GM12878 (cell line): Measurements from ENCODE around the gene SMG5. TPM values are rescaled to one million over a fixed set of nuclear protein-coding genes. Genes with fewer than 3 reads are reported as not detected.

ENCODE experiments used
- ATAC-seq: fragments of 200-7000 bp; cut with Tn5 transposase; 3 replicates; pipeline ENCODE4 v1.9.1; 2020; ENCODE audit warnings: mild to moderate bottlenecking, moderate library complexity
- BruUV-seq: library from RNA; stranded (reverse); fragments of 400-500 nt; replicated peaks from 2 replicates; lab custom pipeline; 2021; lab: Mats Ljungman, UMichigan
- CTCF ChIA-PET: fragments of 300-600 bp; sonication (Branson Sonifier 250); formaldehyde crosslinking; extraction: SDS; loops from one replicate; lab custom pipeline; 2021; ENCODE audit warnings: inconsistent platforms; lab: Yijun Ruan, JAX
- POLR2A ChIA-PET: fragments of 350-600 bp; formaldehyde crosslinking; extraction: SDS; loops from one replicate; lab custom pipeline; 2021; ENCODE audit warnings: inconsistent platforms; lab: Charles Lee
- RAD21 ChIA-PET: fragments of 300-600 bp; sonication (Branson Sonifier 250); formaldehyde crosslinking; loops from one replicate; lab custom pipeline; 2023; ENCODE audit warnings: antibody characterized with exemption; ENCODE audit not compliant: unreplicated experiment; lab: Charles Lee
- SMC1A ChIA-PET: fragments of 300-600 bp; sonication (Branson Sonifier 250); formaldehyde crosslinking; loops from one replicate; lab custom pipeline; 2023; ENCODE audit not compliant: unreplicated experiment, uncharacterized antibody; lab: Charles Lee
- DNase-seq: peaks from one replicate; pipeline ENCODE4 v3.0.0-alpha.2; 2011; ENCODE audit warnings: low read depth, low spot score
- FAIRE-seq: peaks from 3 replicates; lab custom pipeline; 2011; peaks lifted over from hg19 to GRCh38; lab: Jason Lieb, UNC
- H2AFZ ChIP-seq: 2 replicates; pipeline ENCODE4 v1.6.0; 2011; ENCODE audit warnings: low read depth, low read length, control low read depth; ENCODE audit not compliant: control insufficient read depth
- H3K27ac ChIP-seq: 2 replicates; pipeline ENCODE4 v1.5.1; 2011; ENCODE audit warnings: control low read depth; ENCODE audit not compliant: control insufficient read depth, insufficient read depth
- H3K27me3 ChIP-seq, 2 experiments: replicated peaks in 1 of 2; 2 replicates each; pipeline versions ENCODE4 v1.6.0 to v1.6.1; 2011; ENCODE audit warnings: low read length in 1 of 2; ENCODE audit not compliant: control insufficient read depth in 2 of 2, insufficient read depth in 2 of 2
- H3K36me3 ChIP-seq, 2 experiments: 2 replicates each; pipeline ENCODE4 v1.5.1; 2011; ENCODE audit warnings: low read length in 1 of 2; ENCODE audit not compliant: control insufficient read depth in 2 of 2, insufficient read depth in 2 of 2
- H3K4me1 ChIP-seq: 2 replicates; pipeline ENCODE4 v1.6.1; 2011; ENCODE audit warnings: mild to moderate bottlenecking, low read length, moderate library complexity, mixed read lengths; ENCODE audit not compliant: control insufficient read depth, insufficient read depth
- H3K4me2 ChIP-seq: 2 replicates; pipeline ENCODE4 v1.6.0; 2011; ENCODE audit warnings: control low read depth; ENCODE audit not compliant: control insufficient read depth, insufficient read depth
- H3K4me3 ChIP-seq: fragments of 200-600 bp; sonication (generic); 2 replicates; pipeline ENCODE4 v1.5.1; 2016
- H3K79me2 ChIP-seq: 2 replicates; pipeline ENCODE4 v1.6.0; 2011; ENCODE audit warnings: low read length; ENCODE audit not compliant: control insufficient read depth, insufficient read depth
- H3K9ac ChIP-seq: 2 replicates; pipeline ENCODE4 v1.8.0; 2011; ENCODE audit warnings: low read length, control low read depth, mixed read lengths; ENCODE audit not compliant: control insufficient read depth, insufficient read depth
- H3K9me3 ChIP-seq: replicated peaks from 3 replicates; pipeline ENCODE4 v1.5.1; 2011; ENCODE audit warnings: mild to moderate bottlenecking, low read length; ENCODE audit not compliant: control insufficient read depth, insufficient read depth
- H4K20me1 ChIP-seq: 2 replicates; pipeline ENCODE4 v1.6.0; 2011; ENCODE audit not compliant: control insufficient read depth, insufficient read depth
- BACH1 ChIP-seq: fragments of 450-650 bp; IDR thresholded peaks from 2 replicates; pipeline ENCODE4 v1.6.1; 2017; ENCODE audit warnings: mild to moderate bottlenecking, borderline replicate concordance
- CHD2 ChIP-seq: IDR thresholded peaks from 2 replicates; pipeline ENCODE4 v1.6.1; 2011; ENCODE audit warnings: low read depth, low read length, improper control_type of control experiment, borderline replicate concordance
- FOS ChIP-seq: IDR thresholded peaks from 3 replicates; pipeline ENCODE4 v1.6.1; 2011; ENCODE audit warnings: borderline replicate concordance; ENCODE audit not compliant: insufficient read length; ENCODE audit errors: extremely low read depth
- JUND ChIP-seq: IDR thresholded peaks from 2 replicates; pipeline ENCODE4 v1.6.1; 2012; ENCODE audit warnings: low read depth, mild to moderate bottlenecking, low read length, improper control_type of control experiment, moderate library complexity
- MEF2A ChIP-seq: IDR thresholded peaks from 2 replicates; pipeline ENCODE4 v1.6.1; 2011; ENCODE audit warnings: low read depth, mild to moderate bottlenecking, low read length, moderate library complexity; ENCODE audit not compliant: insufficient read depth
- POLR2A ChIP-seq: IDR thresholded peaks from 2 replicates; pipeline ENCODE4 v1.6.1; 2011; ENCODE audit warnings: low read depth, mild to moderate bottlenecking, low read length
- RUNX3 ChIP-seq: IDR thresholded peaks from 2 replicates; pipeline ENCODE4 v1.6.1; 2012; ENCODE audit warnings: low read length, inconsistent platforms
- SUZ12 ChIP-seq: fragments of 200-600 bp; sonication (generic); IDR thresholded peaks from one replicate; pipeline ENCODE4 v1.6.1; 2018; ENCODE audit warnings: antibody characterized with exemption, mild to moderate bottlenecking; ENCODE audit not compliant: unreplicated experiment
- WGBS: methylation state at CpG from one replicate; pipeline ENCODE4 v1.1.6; 2016; ENCODE audit warnings: low lambda C conversion rate; ENCODE audit not compliant: insufficient replicate concordance, insufficient coverage; ENCODE audit errors: missing lambda C conversion rate; 5-methylcytosine and 5-hydroxymethylcytosine counted together
- in situ Hi-C: fragments of 300-500 bp; cut with MboI; formaldehyde crosslinking; loops from 9 replicates; pipeline ENCODE4 v1.14.3; 2018; ENCODE audit warnings: mixed read lengths
- intact Hi-C: fragments of 100-400 bp; cut with micrococcal nuclease; formaldehyde crosslinking; loops from one replicate; pipeline ENCODE4 v1.14.2; 2022; ENCODE audit not compliant: unreplicated experiment
- polyA plus RNA-seq, 11 experiments: library from polyadenylated mRNA; depleted of rRNA in 4 of 11; unstranded in 6 of 11; stranded (reverse) in 5 of 11; fragments of >200 nt; fragmentation: Nextera tagmentation in 4 of 11; fragmentation: Illumina TruSeq in 1 of 11; extraction: Ambion mirVana in 4 of 11; extraction: Trizol in 1 of 11; gene quantifications; 1 replicate in 1 of 11; 2 replicates in 10 of 11; pipeline versions ENCODE4 v1.2.1 to v1.2.3, GENCODE V29; 2011 to 2016; ENCODE audit warnings: inconsistent platforms in 2 of 11, missing spikeins in 2 of 11, low read depth in 1 of 11
- total RNA-seq, 4 experiments: library from RNA; depleted of rRNA in 3 of 4; stranded (reverse); fragments of >200 nt in 3 of 4; fragmentation: Illumina TruSeq in 1 of 4; extraction: Trizol in 1 of 4; gene quantifications; 2 replicates each; pipeline versions ENCODE4 v1.2.1 to v1.2.3, GENCODE V29; 2013 to 2021
- TF ChIP-seq, protein P1 (sequence below): fragments of 450-650 bp; IDR thresholded peaks from 2 replicates; pipeline ENCODE4 v1.6.1; 2017; ENCODE audit warnings: antibody characterized with exemption, mild to moderate bottlenecking, moderate library complexity

Gene SMG5
- total and polyA plus RNA-seq, 10 of the 15 experiments (the other 5 are each of a cell fraction or from before 2014, with no cell fraction given) = 0.76 to 61.5 (median 48.8) TPM

GRCh38 chr1:156247460-156248322 is 34.9 kb downstream of the SMG5 start, which contains the start of gene PAQR6:
TSS of gene PAQR6 (minus strand) at chr1:156248056. CDS start at chr1:156246731, 1,325 bp downstream.
- Histone ChIP-seq H3K9ac (no peak within 1 kb of the TSS), H3K4me3 (no peak within 1 kb of the TSS), H3K27me3 (no peaks in the 10 kb centered on the region), H3K4me1 (peaks cover 11% of the 10 kb centered on the region), H3K79me2 (no peaks in the 10 kb centered on the region), H4K20me1 (no peaks in the 10 kb centered on the region), H3K27ac (no peak within 1 kb of the TSS), H3K4me2 (no peak within 1 kb of the TSS), H3K9me3 (no peaks in the 10 kb centered on the region), H3K36me3 (peaks cover 3 to 29% of the 10 kb centered on the region in 2 experiments), H2AFZ (no peak within 1 kb of the TSS)
- DNase-seq = no peak
- ChIA-PET POLR2A (no interaction called here), SMC1A (interaction anchor here (1.0 kb wide), 1 partner anchor 24 kb away, joined by 3 read pairs; no protein-coding TSS in a partner anchor), CTCF (interaction anchor here (0.5 to 1.0 kb wide), 2 partner anchors 97 to 102 kb away, joined by 3 read pairs; no protein-coding TSS in a partner anchor), RAD21 (no interaction called here)
- TF ChIP-seq JUND = no peak
- 0 out of 2 replicates have a peak, but pooled peaks have one; percentile 24 for TF ChIP-seq BACH1
- TF ChIP-seq, protein P1, sequence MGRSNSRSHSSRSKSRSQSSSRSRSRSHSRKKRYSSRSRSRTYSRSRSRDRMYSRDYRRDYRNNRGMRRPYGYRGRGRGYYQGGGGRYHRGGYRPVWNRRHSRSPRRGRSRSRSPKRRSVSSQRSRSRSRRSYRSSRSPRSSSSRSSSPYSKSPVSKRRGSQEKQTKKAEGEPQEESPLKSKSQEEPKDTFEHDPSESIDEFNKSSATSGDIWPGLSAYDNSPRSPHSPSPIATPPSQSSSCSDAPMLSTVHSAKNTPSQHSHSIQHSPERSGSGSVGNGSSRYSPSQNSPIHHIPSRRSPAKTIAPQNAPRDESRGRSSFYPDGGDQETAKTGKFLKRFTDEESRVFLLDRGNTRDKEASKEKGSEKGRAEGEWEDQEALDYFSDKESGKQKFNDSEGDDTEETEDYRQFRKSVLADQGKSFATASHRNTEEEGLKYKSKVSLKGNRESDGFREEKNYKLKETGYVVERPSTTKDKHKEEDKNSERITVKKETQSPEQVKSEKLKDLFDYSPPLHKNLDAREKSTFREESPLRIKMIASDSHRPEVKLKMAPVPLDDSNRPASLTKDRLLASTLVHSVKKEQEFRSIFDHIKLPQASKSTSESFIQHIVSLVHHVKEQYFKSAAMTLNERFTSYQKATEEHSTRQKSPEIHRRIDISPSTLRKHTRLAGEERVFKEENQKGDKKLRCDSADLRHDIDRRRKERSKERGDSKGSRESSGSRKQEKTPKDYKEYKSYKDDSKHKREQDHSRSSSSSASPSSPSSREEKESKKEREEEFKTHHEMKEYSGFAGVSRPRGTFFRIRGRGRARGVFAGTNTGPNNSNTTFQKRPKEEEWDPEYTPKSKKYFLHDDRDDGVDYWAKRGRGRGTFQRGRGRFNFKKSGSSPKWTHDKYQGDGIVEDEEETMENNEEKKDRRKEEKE = no peak
- TF ChIP-seq SUZ12 = no peak
- no peak for TF ChIP-seq FOS
- no peak for TF ChIP-seq MEF2A
- TF ChIP-seq CHD2 = no peak
- TF ChIP-seq POLR2A = peak; percentile 53
- TF ChIP-seq RUNX3 = no peak
- no TSS peak for BruUV-seq
- in situ Hi-C loops = no loop called here
- ATAC-seq = no peak
- intact Hi-C loops = no loop called here
- FAIRE-seq = no peak
- 80% methylated on average over 16 of the region's 16 CpGs for WGBS
